Right renal pelvis (tissue), 4 donors: ENCODE data around the gene CHP2. TPM values are rescaled to one million over a fixed set of nuclear protein-coding genes. Genes with fewer than 3 reads are reported as not detected.
"Not testable (repeated sequence)": the region's sequence is repeated elsewhere in the genome, so short reads cannot be mapped to it uniquely, and the experiment has no call there.

Experiments used
- DNase-seq, 4 donors: peaks; one replicate each; pipeline ENCODE4 v3.0.0-alpha.2; 2013; ENCODE audit warnings: low read depth in 4 of 4, low spot score in 3 of 4, missing footprints in 1 of 4
- polyA plus RNA-seq, 4 donors: library from polyadenylated mRNA; unstranded; fragments of 120-200 nt; gene quantifications; one replicate each; pipeline ENCODE4 v1.2.1, GENCODE V29; 2013; ENCODE audit not compliant: insufficient read length in 4 of 4

CHP2 gene
- polyA plus RNA-seq, 4 donors, result 0.91 to 2.0 (median 1.3) TPM

DNA sequence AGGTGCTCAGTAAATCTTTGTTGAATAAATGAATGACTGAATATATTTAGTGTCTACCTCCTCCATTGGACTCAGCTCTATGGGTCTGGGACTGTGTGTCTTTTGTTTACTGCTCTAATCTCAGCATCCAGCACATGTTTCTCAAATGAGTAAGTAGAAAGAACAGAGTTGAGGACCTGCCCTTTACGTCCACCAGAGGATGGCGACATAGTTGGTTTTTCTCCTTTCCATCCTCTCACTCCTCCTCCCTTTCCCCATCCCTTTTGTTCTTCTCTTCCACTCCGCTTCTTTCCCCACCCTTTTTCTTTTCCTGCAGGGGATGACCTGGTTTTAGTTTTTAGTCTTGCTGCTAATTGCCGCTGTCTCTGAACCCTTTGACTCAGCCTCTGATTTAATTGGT lies 12.1 kb upstream of the CHP2 start:
- no peak for DNase-seq

DNA sequence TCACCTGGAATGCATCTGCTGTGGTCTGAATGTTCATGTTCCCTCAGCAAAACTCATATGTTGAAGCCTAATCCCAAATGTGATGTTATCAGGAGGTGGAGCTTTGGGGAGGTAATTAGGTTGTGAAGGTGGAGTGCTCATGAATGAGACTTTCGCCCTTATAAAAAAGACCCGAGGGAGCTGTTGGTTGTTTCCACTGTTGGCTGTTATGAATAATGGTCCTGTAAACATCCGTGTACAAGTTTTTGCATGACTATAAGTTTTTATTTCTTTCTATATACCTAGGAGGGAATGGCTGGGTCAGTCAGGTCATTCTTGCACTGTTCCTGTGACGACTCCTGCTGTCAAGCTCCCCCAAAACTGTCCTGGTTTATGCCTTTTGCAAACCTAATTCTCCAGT lies 9.6 kb upstream of the CHP2 start:
- no peak for DNase-seq

DNA sequence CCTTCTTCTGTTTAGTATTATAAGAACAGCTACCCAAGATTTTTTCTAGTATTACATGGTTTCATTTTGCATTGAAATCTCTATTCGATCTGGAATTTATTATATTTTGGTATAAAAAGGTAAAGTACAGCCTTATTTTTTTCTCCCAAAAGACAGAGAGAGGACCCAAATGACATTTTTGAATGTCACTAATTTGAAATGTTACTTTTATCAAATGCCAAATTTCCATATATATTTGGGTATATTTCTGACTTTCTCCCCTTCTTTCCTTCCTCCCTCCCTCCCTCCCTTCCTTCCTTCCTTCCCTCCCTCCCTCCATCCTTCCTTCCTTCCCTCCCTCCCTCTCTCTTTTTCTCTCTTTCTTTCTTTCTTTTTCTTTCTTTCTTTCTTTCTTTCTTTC lies 6.2 kb upstream of the CHP2 start:
- no peak for DNase-seq

DNA sequence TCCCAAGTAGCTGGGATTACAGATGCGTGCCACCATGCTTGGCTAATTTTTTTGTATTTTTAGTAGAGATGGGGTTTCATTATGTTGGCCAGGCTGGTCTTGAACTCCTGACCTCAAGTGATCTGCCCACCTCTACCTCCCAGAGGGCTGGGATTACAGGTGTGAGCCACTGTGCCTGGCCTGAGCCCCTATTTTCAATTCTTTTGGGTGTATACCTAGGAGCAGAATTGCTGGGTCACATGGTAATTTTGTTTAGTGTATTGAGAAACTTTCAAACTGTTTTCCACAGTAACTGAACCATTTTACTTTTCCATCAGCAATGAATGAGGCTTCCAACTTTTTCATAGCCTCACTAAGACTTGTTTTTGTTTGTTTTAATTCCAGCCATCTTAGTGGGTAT lies 3.8 kb upstream of the CHP2 start:
- DNase-seq, result not testable (repeated sequence)

DNA sequence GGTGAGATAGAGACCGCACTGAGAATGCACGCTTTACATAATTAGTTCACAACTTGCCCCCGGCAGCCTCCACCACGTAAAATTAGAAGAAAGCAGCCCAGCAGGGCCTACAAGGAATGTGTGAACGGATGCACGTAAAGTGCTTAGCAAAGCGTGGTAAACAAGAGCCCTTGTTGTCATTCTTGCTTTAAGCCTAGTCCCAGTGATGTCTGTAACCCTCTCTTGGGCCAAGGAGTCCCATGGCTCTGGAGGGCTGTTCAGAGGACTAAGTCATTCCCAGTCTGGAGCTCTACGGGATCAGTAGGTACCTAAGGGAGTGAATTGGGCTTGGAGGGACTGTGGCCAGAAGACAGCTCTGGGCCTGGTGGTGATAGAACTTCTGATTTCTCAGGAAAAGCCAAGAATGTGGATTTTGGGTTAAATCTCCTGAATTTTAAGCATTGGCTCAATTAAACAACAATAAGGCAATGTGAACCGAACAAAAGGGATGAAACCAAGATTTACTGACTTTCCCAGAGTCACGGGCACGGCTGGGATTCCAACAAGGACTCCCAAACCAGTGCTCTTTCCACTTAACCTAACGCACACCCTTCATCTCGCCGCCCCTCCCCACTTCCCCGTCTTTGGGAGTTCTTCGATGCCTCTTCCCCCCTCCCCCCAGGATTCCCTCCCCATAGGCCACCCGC lies 775 bp upstream of the CHP2 start:
- no peak for DNase-seq

DNA sequence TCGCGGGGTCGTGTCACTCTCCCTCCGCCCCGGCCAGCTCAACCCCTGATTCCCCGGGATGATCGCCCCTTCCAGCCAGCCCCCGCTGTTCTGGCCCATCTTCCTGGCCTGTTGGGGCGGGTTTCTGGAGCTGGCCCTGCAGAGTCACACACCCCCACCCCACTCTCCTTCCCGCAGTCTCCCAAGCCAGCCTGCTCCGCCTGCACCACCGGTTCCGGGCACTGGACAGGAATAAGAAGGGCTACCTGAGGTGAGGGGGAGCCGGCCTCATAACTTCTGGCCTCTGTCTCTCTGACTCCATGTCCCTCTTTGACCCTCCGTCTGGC lies 621 bp downstream of the CHP2 start:
- DNase-seq, result no peak

DNA sequence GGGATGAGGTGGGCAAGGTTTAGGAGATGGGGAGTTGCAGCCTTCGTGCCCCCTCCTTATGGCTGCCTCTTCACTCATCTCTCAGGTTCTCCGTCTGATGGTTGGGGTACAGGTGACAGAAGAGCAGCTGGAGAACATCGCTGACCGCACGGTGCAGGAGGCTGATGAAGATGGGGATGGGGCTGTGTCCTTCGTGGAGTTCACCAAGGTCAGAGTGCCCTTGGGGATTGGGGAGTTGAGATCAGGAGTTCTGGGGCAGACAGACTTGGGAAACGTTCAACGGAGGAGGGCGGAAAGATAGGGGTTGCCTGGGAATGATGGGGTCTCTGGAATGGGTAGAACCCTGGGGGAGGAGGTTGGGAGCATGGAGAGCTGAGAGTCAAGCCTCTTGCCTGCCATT lies 2.3 kb downstream of the CHP2 start:
- DNase-seq, result no peak

DNA sequence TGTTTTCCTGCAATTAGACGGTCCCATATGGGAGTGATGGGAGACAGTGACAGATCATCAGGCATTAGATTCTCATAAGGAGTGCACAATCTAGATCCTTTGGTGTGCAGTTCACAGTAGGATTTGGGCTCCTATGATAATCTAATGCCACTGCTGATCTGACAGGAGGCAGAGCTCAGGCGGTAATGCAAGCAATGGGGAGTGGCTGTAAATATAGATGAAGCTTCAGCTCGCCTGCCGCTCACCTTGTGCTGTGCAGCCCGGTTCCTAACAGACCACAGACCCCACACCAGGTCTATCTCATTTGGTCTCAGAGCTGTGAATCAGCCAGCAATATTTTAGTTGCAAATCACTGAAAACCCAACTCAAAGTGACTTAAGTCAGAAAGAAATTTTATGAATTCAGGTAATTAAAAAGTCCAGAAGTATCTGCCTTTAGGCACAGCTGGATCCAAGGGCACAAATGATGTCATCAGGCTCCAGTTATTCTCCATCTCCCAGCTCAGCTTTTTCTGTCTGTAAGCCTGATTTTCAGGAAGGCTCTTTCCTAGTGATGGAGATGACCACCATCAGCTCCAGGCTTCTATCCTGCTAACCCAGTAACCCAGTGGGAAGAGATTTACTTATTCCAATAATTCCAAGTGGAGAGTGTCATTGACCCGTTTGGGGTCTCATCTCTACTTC lies 3.3 kb downstream of the CHP2 start:
- no peak for DNase-seq

DNA sequence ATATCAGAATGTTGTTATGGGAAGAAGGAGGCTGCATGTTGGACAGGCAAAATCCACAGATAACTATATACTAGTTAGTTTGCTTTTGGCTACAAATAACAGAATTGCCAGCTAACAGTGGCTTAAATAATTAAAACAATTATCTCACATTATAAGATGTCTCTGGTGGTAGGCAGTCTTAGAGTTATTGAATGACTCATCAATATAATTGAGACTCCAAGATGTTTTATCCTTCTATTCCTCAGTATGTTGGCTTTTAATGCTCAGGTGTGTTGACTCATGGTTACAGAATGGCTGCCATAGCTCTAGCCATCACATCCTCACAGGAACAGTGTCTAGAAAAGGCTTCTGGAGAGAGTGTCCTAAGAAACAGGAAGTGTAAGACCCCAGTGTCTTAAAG lies 11.1 kb downstream of the CHP2 start:
- no peak for DNase-seq

DNA sequence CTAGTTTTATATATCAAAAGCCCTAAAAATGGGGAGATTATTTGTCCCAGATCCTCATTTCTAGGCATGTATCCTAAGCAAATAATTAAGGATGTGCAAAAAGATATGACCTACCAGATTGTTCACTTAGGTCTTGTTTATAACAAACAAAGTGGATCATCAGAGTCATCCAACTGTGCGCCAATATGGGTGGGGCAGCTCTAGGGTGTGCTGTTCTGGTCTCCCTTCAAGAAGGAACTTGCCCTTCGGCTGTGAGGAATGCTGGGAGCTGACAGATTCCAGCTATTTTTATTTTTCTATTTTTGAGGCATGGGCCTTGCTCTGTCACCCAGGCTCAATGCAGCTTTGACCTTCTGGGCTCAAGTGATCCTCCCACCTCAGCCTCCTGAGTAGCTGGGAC lies 13.8 kb downstream of the CHP2 start:
- DNase-seq, result no peak

DNA sequence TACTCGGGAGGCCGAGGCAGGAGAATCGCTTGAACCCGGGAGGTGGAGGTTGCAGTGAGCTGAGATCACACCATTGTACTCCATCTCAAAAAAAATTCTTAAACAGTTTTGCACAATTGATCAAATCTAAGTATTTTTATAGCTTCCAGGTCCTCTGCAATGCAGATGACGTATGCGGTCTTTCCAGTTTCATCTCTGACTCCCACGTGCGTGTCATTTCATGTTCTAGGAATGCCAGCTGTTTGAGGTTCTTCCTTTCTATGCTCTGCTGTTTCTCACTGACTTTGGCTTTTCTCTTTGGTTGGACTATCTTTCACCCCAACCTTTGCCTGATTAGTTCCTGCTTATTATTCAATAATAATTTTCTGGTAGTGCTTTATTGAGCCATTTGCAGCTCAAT lies 16.2 kb downstream of the CHP2 start:
- DNase-seq, result no peak

DNA sequence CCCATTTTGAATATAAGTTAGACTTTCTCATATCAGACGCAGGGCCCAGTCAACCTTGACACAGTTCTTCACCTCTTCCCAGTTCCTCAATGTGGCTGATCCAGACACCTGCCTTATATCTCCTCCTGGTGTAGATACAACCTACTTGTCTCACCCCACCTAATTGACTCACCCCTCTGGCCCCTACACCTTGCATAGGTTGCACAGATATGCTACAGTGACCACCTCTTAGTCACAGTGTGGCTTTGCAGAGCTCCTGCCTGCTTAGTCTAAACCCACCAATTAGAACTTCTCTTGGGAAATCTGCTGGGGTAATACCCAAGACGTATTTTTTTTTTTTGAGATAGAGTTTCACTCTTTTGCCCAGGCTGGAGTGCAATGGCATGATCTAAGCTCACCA lies 16.8 kb downstream of the CHP2 start:
- no peak for DNase-seq

DNA sequence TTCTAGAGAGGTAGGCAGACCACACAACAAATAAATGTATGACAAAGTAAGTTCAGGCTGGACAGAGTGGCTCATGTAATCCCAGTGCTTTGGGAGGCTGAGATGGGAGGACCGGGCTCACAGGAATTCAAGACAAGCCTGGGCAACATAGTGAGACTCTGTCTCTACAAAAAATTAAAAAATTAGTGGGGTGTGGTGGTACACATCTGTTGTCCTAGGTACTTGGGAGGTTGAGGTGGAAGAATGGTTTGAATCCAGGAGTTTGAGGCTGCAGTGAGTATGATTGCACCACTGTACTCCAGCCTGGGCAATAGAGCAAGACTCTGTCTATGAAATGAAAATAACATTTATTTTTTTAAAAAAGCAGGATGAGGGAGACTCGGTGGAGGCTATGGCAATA lies 18.5 kb downstream of the CHP2 start:
- no peak for DNase-seq

DNA sequence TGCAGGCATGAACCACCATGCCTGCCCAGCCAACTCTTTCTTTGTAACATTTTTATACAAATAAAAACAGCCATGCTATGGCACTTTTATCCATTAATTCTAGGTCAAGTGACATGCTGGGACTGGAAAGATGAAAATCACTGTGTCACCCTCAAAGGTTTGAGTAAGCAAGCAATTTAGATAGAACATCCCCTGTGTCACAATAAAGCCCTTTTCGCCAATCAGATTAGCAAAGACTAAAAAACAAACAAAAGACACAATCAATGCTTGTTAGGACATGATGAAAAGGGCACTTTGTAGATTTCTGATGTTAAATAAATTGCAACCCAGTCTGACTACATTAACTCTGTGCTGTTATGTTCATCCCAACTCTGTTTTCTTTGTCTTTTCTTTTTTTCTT lies 26.4 kb downstream of the CHP2 start:
- no peak for DNase-seq

DNA sequence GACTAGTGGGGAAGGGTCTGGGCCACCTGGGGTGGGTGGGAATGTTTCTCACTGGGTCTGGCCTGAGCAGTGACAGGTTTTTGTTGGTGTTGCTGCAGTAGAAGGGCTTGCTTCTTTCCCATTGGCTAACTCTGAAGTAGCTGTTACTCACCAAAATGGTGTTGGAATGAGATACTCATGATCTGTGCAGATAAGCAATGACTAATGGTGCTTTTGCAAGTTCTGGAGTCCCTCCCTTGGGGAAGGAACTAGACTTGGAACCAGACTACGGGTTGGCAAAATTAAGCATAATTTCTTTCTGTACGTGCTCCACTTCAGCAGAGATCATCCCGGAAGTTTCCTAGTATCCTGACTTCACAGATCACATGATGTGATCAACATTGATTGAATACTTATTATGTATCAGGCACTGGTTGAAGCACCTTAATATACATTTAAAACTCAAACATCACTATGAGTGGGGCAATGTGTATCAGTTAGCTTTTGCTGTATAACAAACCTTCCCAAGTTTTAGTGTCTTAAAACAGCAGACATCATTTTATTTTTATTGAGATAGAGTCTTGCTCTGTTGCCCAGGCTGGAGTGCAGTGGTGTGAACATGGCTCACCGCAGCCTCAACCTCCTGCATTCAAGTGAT lies 30.1 kb downstream of the CHP2 start:
- no peak for DNase-seq

DNA sequence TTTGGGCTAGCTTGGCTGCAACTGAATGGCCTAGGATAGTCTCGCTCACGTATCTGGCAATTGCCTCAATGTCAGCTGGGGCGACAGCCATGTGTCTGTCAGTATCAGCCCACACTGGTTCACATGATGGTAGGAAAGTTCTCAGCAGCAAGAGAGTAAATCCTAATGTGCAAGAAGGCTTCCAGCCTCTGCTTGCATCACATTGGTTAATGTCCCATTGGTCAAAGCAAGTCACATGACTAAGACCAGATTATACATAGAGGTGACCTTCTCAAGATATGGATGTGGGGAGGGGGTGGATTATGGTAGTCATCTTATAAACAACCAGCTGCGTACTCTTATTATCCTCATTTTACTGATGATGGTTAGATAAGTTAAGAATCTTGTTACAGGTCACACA lies 31.0 kb downstream of the CHP2 start:
- no peak for DNase-seq

DNA sequence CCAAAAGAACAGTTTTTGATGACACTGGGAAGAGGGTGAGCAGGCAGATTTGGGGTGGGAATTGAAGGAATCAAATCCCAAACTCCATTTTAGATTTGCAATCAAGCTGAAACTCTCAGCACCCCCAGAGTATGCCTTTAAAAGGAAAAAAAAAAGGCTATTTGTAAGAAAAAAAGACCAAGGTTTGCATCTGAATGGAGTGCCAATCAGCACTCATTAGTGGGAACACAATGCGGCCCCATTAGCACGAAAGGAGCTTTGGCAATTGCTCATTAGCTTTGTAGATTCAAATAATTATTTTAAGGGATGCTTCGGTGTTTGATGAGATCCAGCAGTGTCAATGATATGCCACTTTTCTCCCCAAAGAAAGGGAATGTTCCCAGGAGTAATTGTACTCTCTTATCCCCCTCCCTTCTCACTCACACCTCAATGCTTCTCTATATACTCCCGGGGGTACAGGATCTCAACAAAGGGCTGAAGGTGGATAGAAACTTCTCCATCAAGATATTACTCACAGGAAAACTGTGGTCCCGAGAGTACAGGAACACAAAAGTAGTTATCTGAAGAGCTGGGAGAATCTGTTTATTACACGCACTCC lies 32.2 kb downstream of the CHP2 start:
- no peak for DNase-seq

DNA sequence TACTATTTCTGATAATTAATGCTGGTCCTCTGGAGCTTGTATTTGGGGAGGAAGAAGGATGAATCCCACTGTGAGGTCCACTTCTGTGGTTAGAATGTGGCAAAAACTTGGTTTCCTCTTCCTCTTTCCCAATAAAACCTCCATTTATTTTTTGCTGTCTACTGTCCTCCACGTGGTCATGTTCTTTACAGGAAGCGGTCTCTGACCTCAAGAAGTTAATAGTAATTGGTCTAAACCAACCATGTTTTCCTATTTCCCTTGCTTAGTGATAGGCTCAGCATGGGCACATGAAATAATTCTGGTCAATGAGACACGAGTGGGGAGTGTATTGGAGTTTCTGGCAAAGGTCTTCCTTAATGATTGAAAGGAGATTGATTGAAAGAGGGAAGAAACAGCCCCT lies 33.9 kb downstream of the CHP2 start:
- DNase-seq, result no peak

DNA sequence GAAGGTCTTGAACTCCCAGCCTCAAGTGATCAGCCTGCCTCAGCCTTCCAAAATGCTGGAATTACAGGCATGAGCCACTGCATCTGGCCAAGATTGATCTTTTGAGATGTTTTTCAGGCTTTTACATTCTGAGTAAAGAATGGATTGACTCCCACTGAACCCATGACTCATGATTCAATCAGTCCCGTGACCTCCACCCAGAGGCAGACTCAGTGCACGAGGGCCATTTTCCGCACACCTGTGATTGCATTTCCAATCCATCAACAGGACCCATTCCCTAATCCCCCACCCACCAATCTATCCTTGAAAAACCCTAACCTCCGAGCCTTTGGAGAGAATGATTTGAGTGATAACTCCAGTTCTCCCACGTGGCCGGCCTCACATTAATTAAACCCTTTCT lies 40.6 kb downstream of the CHP2 start:
- DNase-seq, result no peak

DNA sequence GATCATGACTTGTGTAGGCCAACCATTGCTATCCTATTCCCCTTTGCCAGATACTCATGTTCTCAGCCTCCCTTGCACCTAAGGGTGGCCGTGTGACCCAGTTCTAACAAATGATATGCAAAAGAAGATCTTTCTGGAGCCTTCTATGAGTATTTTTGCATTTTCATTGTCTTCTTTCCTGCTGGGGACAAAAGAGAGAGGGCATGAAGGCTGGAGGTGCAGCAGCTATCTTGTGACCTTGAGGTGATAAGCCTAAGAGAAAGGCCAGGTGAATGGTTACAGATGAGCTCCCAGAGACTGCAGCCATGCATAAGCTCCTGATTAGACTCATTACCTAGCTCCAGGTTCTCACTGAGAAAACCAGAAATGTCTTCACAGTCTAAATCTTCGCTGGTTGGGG lies 42.1 kb downstream of the CHP2 start:
- no peak for DNase-seq

DNA sequence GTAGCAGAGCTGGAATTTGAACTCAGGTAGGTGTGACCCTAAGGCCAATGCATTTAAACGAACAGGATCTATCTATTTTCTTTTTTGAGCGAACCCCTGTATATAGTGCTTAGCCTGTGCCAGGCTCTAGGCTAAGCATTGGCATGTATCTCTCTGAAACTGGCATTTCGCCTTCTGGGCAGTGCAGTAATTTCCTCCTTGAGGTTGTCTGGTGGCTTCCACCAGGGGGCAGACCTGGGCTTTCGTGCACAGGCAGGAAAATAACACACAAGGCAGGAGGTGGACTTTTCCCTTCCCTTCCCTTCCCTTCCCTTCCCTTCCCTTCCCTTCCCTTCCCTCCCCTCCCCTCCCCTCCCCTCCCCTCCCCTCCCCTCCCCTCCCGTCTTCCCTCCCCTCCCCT lies 46.6 kb downstream of the CHP2 start:
- DNase-seq, result peak in 2 of 4 donors; percentile 23 to 42

DNA sequence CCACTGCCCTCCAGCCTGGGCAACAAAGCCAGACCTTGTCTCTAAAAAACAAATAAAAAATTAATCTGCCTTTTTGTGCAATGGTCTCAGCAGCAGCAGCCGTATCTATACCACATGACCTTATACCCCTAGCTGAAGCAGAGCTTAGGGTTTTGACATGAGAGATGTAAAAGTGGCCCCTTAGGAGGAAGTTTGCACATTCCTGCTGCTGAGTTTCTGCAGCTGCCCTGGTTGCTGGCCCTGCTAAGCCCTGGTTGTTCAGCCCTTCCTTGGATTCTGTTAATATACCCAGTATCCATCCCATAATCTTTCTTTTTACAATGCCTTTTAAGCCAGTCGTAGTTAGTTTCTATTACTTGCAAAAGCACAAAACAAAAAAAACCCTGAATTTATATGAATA lies 48.0 kb downstream of the CHP2 start:
- no peak for DNase-seq
